MM.1S (cell line): ENCODE measurements around the gene TBX2.

Experiments
- DNase-seq: peaks from one replicate; pipeline ENCODE4 v3.0.0-alpha.2; 2015
- H2AFZ ChIP-seq: fragments of 300-600 bp; sonication (generic); 2 replicates; pipeline ENCODE4 v1.6.0; 2016; ENCODE audit warnings: antibody characterized with exemption, low read length
- H3F3A ChIP-seq: fragments of 300-600 bp; sonication (generic); 2 replicates; pipeline ENCODE4 v1.6.1; 2016; ENCODE audit warnings: mild to moderate bottlenecking, antibody characterized with exemption, low read length, moderate library complexity, mixed read lengths; ENCODE audit not compliant: insufficient read depth
- H3K27ac ChIP-seq: fragments of 300-600 bp; sonication (generic); 2 replicates; pipeline ENCODE4 v1.5.1; 2016; ENCODE audit warnings: mild to moderate bottlenecking, low read length
- H3K27me3 ChIP-seq: fragments of 300-600 bp; sonication (generic); replicated peaks from 2 replicates; pipeline ENCODE4 v1.6.0; 2016; ENCODE audit warnings: low read length; ENCODE audit not compliant: insufficient read depth
- H3K36me3 ChIP-seq: fragments of 300-600 bp; sonication (generic); replicated peaks from 2 replicates; pipeline ENCODE4 v1.6.1; 2016; ENCODE audit warnings: mild to moderate bottlenecking, low read length, mixed read lengths; ENCODE audit not compliant: insufficient read depth
- H3K4me1 ChIP-seq: fragments of 300-600 bp; sonication (generic); 2 replicates; pipeline ENCODE4 v1.6.1; 2016; ENCODE audit warnings: low read length, mixed read lengths
- H3K4me2 ChIP-seq: fragments of 300-600 bp; sonication (generic); 2 replicates; pipeline ENCODE4 v1.6.0; 2016; ENCODE audit warnings: low read depth, low read length
- H3K4me3 ChIP-seq: fragments of 300-600 bp; sonication (generic); 2 replicates; pipeline ENCODE4 v1.5.1; 2016; ENCODE audit warnings: low read length, mixed read lengths
- H3K79me2 ChIP-seq: fragments of 300-600 bp; sonication (generic); 2 replicates; pipeline ENCODE4 v1.6.1; 2016; ENCODE audit warnings: mixed run types, low read length, mixed read lengths
- H3K9ac ChIP-seq: fragments of 300-600 bp; sonication (generic); 2 replicates; pipeline ENCODE4 v1.6.1; 2016; ENCODE audit warnings: low read length, mixed read lengths
- H3K9me2 ChIP-seq: fragments of 300-600 bp; sonication (generic); replicated peaks from 2 replicates; pipeline ENCODE4 v1.6.1; 2016; ENCODE audit warnings: mild to moderate bottlenecking, low read length, mixed read lengths; ENCODE audit not compliant: insufficient read depth
- H3K9me3 ChIP-seq: fragments of 300-600 bp; sonication (generic); replicated peaks from 2 replicates; pipeline ENCODE4 v1.6.1; 2016; ENCODE audit warnings: mild to moderate bottlenecking, low read length, mixed read lengths; ENCODE audit not compliant: insufficient read depth
- H4K20me1 ChIP-seq: fragments of 300-600 bp; sonication (generic); 2 replicates; pipeline ENCODE4 v1.6.1; 2016; ENCODE audit warnings: mild to moderate bottlenecking, low read length, moderate library complexity, mixed read lengths; ENCODE audit not compliant: insufficient read depth
- EZH2 ChIP-seq: fragments of 300-600 bp; sonication (generic); optimal IDR thresholded peaks from 2 replicates; pipeline ENCODE3; 2017; ENCODE audit warnings: low read depth, mild to moderate bottlenecking, antibody characterized with exemption, low read length, mixed read lengths
- EZH2phosphoT487 ChIP-seq: fragments of 300-600 bp; sonication (generic); IDR thresholded peaks from 2 replicates; pipeline ENCODE4 v1.6.1; 2018; ENCODE audit warnings: antibody characterized with exemption, low read length
- TF ChIP-seq, protein P1 (sequence below): fragments of 300-600 bp; sonication (generic); IDR thresholded peaks from 2 replicates; pipeline ENCODE4 v1.5.1; 2016; ENCODE audit warnings: antibody characterized with exemption, low read length, mixed read lengths

TBX2 gene

DNA sequence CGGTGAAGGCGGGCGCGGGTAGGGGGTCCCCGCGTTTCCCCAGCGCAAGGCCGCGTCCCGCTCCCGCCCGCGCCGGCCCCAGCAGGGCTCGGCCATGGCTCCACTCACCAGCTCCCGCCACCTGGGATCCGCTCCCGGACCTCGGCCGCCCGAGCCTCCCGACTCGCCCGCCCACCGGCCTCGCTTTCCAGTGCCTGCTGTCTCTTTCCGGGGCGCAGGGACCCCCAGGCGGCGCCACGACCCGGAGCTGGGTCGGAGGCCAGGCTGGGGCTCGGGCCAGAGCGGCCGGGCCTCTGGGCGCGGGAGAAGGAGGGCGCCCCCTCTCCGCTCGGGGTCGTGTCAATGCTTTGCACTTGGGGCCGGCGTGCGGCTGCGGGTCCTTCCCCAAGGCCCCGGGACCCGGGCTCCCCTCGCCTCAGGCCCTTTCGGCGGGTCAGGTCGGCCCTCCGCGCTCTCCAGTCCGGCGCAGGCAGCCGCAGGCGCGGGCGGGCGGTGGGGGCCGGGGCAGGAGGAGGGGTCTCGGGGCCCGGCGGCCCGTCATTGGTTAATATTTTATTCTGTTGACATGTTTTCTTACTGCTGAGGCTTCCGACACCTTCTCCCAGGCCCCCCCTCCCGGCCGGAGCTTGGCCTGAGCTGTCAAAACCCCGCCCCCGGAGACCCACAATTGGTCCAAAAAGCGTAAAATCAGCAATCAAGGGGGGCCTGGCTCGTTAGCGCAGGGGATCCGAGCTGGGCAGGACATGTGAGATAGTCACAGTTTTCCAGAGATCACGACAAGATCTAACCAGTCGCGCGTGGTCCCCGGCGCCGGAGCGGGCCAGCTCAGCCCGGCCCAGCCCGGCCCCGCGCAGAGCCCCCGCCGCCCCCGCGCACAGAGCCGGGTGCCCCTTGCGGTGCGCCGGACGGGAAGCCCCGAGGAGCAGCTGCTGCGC, at the start of gene TBX2:
Gene TBX2 (plus strand): TSS at position 713 of the 935 bp plus-strand sequence. CDS start 334 bp downstream, outside the sequence.
- Histone ChIP-seq H3K27me3 (peaks cover 58% of the 10 kb centered on the region), H3F3A (peaks cover 8% of the 10 kb centered on the region; the same call in 1 of the 2 replicates), H3K9ac (peak within 1 kb of the TSS; percentile 10; the same call in 1 of the 2 replicates), H3K27ac (no peak within 1 kb of the TSS), H3K4me2 (peak within 1 kb of the TSS; percentile 78), H3K9me2 (no peaks in the 10 kb centered on the region), H3K9me3 (no peaks in the 10 kb centered on the region), H3K36me3 (no peaks in the 10 kb centered on the region), H4K20me1 (no peaks in the 10 kb centered on the region), H3K4me3 (peak within 1 kb of the TSS; percentile 61), H2AFZ (peak within 1 kb of the TSS; percentile 48; the same call in 1 of the 2 replicates), H3K79me2 (no peaks in the 10 kb centered on the region), H3K4me1 (peaks cover 8% of the 10 kb centered on the region)
- DNase-seq = peak; percentile 72
- TF ChIP-seq EZH2 (no peak), EZH2phosphoT487 (no peak)
- TF ChIP-seq, protein P1, sequence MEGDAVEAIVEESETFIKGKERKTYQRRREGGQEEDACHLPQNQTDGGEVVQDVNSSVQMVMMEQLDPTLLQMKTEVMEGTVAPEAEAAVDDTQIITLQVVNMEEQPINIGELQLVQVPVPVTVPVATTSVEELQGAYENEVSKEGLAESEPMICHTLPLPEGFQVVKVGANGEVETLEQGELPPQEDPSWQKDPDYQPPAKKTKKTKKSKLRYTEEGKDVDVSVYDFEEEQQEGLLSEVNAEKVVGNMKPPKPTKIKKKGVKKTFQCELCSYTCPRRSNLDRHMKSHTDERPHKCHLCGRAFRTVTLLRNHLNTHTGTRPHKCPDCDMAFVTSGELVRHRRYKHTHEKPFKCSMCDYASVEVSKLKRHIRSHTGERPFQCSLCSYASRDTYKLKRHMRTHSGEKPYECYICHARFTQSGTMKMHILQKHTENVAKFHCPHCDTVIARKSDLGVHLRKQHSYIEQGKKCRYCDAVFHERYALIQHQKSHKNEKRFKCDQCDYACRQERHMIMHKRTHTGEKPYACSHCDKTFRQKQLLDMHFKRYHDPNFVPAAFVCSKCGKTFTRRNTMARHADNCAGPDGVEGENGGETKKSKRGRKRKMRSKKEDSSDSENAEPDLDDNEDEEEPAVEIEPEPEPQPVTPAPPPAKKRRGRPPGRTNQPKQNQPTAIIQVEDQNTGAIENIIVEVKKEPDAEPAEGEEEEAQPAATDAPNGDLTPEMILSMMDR = no peak

- Histone ChIP-seq H3K79me2 (no peaks in the 10 kb centered on the region), H3K9me3 (no peaks in the 10 kb centered on the region), H3K9ac (no peak overlapping the region), H3K4me3 (no peak overlapping the region), H3K27ac (no peak overlapping the region), H3F3A (no peaks in the 10 kb centered on the region), H3K36me3 (no peaks in the 10 kb centered on the region), H4K20me1 (no peaks in the 10 kb centered on the region), H3K27me3 (no peaks in the 10 kb centered on the region), H2AFZ (no peak overlapping the region), H3K4me2 (no peak overlapping the region), H3K9me2 (no peaks in the 10 kb centered on the region), H3K4me1 (no peaks in the 10 kb centered on the region)
- no peak for DNase-seq
- no peak for TF ChIP-seq EZH2
- TF ChIP-seq, protein P1 = no peak
- TF ChIP-seq EZH2phosphoT487 = no peak
These were observed 47.8 kb upstream of the TBX2 start for GRCh38 chr17:61351745-61352407.

- H3K27ac ChIP-seq = no peak overlapping the region
- no peak overlapping the region for H2AFZ ChIP-seq
- no peaks in the 10 kb centered on the region for H3K9me2 ChIP-seq
- no peak for TF ChIP-seq EZH2phosphoT487
- TF ChIP-seq, protein P1 = no peak
- TF ChIP-seq EZH2 = no peak
- no peaks in the 10 kb centered on the region for H3K36me3 ChIP-seq
- H3K4me3 ChIP-seq = no peak overlapping the region
- H3K9me3 ChIP-seq = no peaks in the 10 kb centered on the region
- DNase-seq = no peak
- no peaks in the 10 kb centered on the region for H4K20me1 ChIP-seq
- H3K27me3 ChIP-seq = no peaks in the 10 kb centered on the region
- H3K4me2 ChIP-seq = no peak overlapping the region
- H3K79me2 ChIP-seq = no peaks in the 10 kb centered on the region
- no peak overlapping the region for H3K9ac ChIP-seq
- no peaks in the 10 kb centered on the region for H3K4me1 ChIP-seq
- no peaks in the 10 kb centered on the region for H3F3A ChIP-seq
These were observed 47.3 kb upstream of the TBX2 start for GRCh38 chr17:61352408-61352770.
